Left lung (tissue), 10 donors: ENCODE measurements around the gene ZFHX3. TPM values are rescaled to one million over a fixed set of nuclear protein-coding genes. Genes with fewer than 3 reads are reported as not detected.

ENCODE experiments used
- ATAC-seq: fragments of 200-7000 bp; cut with Tn5 transposase; one replicate; pipeline ENCODE4 v1.9.1; 2020; ENCODE audit warnings: moderate library complexity
- DNase-seq, 4 donors: peaks; one replicate each; pipeline ENCODE4 v3.0.0-alpha.2; 2013 to 2020
- H3K27ac ChIP-seq, 2 donors: fragments of 200-600 bp; sonication (generic) in 1 of 2; one replicate each; pipeline versions ENCODE4 v1.5.0 to v1.8.0; 2020 to 2021
- H3K27me3 ChIP-seq, 2 donors: fragments of 200-600 bp; sonication (generic) in 1 of 2; one replicate each; pipeline versions ENCODE4 v1.5.0 to v1.8.0; 2020 to 2021
- H3K36me3 ChIP-seq, 2 donors: fragments of 200-600 bp; sonication (generic) in 1 of 2; one replicate each; pipeline versions ENCODE4 v1.5.0 to v1.8.0; 2020 to 2021
- H3K4me1 ChIP-seq, 2 donors: fragments of 200-600 bp; one replicate each; pipeline ENCODE4 v1.8.0; 2021
- H3K4me3 ChIP-seq, 2 donors: fragments of 200-600 bp; sonication (generic) in 1 of 2; one replicate each; pipeline versions ENCODE4 v1.5.0 to v1.8.0; 2020 to 2021; ENCODE audit warnings: mild to moderate bottlenecking in 1 of 2
- H3K9me3 ChIP-seq, 2 donors: fragments of 200-600 bp; sonication (generic) in 1 of 2; one replicate each; pipeline versions ENCODE4 v1.5.0 to v1.8.0; 2020 to 2021
- CTCF ChIP-seq, 2 donors: fragments of 200-600 bp; sonication (generic) in 1 of 2; IDR thresholded peaks; one replicate each; pipeline versions ENCODE4 v1.5.0 to v1.8.0; 2021; ENCODE audit warnings: antibody characterized with exemption in 2 of 2
- intact Hi-C, 2 donors: fragments of 100-400 bp; cut with DNase I; formaldehyde crosslinking; loops; one replicate each; pipeline versions ENCODE4 v1.11.2 to v1.14.2; 2022
- polyA plus RNA-seq, 6 donors: library from polyadenylated mRNA; unstranded; fragments of 120-200 nt; gene quantifications; one replicate each; pipeline ENCODE4 v1.2.1, GENCODE V29; 2013; ENCODE audit not compliant: insufficient read length in 6 of 6
- total RNA-seq, 2 donors: library from RNA; stranded (reverse); fragmentation: NEBNext Ultra II Directional; extraction: Animal tissue kit (Norgen Biotek cat#: 25700); gene quantifications; one replicate each; pipeline ENCODE4 v1.2.1, GENCODE V29; 2021
- donor health status: DM: no; HTN: yes; CAD: no.
- donor health status: DM: no; HTN: no; CAD: no.

Gene ZFHX3
- total and polyA plus RNA-seq, 8 donors: 21.4 to 34.7 (median 32.2) TPM

- intact Hi-C loops: no loop called here
These were observed 137.5 kb downstream of the ZFHX3 start for GRCh38 chr16:72910381-72910780.

GRCh38 chr16:72909196-72909595, 138.7 kb downstream of the ZFHX3 start:
- DNase-seq (no peak), ATAC-seq (no peak)
- no peaks in the 10 kb centered on the region for H3K27me3 ChIP-seq
- intact Hi-C loops: no loop called here
- no peaks in the 10 kb centered on the region for H3K9me3 ChIP-seq
- H3K27ac ChIP-seq: no peak overlapping the region
- H3K4me3 ChIP-seq: no peak overlapping the region
- no peak for TF ChIP-seq CTCF (IDR thresholded peaks at IDR 0.05)
- no peaks in the 10 kb centered on the region for H3K36me3 ChIP-seq
- H3K4me1 ChIP-seq: no peaks in the 10 kb centered on the region

More at GRCh38 chr16:72910381-72910780, 137.5 kb downstream of the ZFHX3 start:
- no peak for DNase-seq
- TF ChIP-seq CTCF (IDR thresholded peaks at IDR 0.05): no peak
- Histone ChIP-seq H3K4me3 (no peak overlapping the region), H3K36me3 (no peaks in the 10 kb centered on the region), H3K27me3 (no peaks in the 10 kb centered on the region), H3K4me1 (no peaks in the 10 kb centered on the region), H3K27ac (no peak overlapping the region), H3K9me3 (no peaks in the 10 kb centered on the region)
- no peak for ATAC-seq

GRCh38 chr16:72908362-72909167, 139.4 kb downstream of the ZFHX3 start:
- Histone ChIP-seq H3K27ac (no peak overlapping the region), H3K36me3 (no peaks in the 10 kb centered on the region), H3K9me3 (no peaks in the 10 kb centered on the region), H3K27me3 (no peaks in the 10 kb centered on the region), H3K4me3 (no peak overlapping the region), H3K4me1 (no peaks in the 10 kb centered on the region)
- no peak for ATAC-seq
- no peak for TF ChIP-seq CTCF (IDR thresholded peaks at IDR 0.05)
- intact Hi-C loops: no loop called here
- DNase-seq: no peak

- H3K9me3 ChIP-seq: no peaks in the 10 kb centered on the region
- no peak overlapping the region for H3K4me3 ChIP-seq
- no peaks in the 10 kb centered on the region for H3K27me3 ChIP-seq
- DNase-seq (no peak), ATAC-seq (no peak)
- H3K4me1 ChIP-seq: no peaks in the 10 kb centered on the region
- H3K27ac ChIP-seq: no peak overlapping the region
- H3K36me3 ChIP-seq: no peaks in the 10 kb centered on the region
- no peak for TF ChIP-seq CTCF (IDR thresholded peaks at IDR 0.05)
- intact Hi-C loops: no loop called here
These were observed 142.3 kb downstream of the ZFHX3 start for GRCh38 chr16:72905581-72905980.

GRCh38 chr16:72903176-72903575, 144.8 kb downstream of the ZFHX3 start:
- intact Hi-C loops: no loop called here
- no peak overlapping the region for H3K27ac ChIP-seq
- H3K4me3 ChIP-seq: no peak overlapping the region
- ATAC-seq: no peak
- no peak for TF ChIP-seq CTCF (IDR thresholded peaks at IDR 0.05)
- no peak for DNase-seq
- no peaks in the 10 kb centered on the region for H3K36me3 ChIP-seq
- H3K9me3 ChIP-seq: no peaks in the 10 kb centered on the region
- H3K4me1 ChIP-seq: no peaks in the 10 kb centered on the region
- H3K27me3 ChIP-seq: no peaks in the 10 kb centered on the region
